ENCODE data around the gene PRAF2.
A peak's percentile ranks its signal among the peaks of the same experiment; 100 is the strongest.

The PRAF2 gene

DNA sequence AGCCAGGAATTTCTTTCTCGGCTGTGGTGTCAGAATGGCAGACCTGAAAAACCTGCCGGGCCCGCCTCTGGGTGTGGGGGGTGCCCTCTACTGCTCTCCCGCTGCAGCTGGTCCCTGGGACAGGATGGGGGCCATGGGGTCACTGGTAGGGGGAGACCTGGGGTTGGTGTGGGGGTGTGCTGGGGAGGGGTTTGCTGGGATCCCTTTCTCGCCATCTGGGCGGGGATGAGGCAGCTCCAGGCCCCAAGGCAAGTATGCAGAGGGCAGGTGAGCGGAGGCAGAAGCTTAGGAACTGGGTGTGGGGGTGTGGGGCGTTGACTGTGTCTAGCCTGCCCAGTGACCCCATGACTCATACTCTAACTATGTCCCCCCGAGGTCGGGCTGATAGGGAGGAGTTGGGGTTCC, 14.1 kb downstream of the PRAF2 start:
- peaks cover 14% of the 10 kb centered on the region for H3K4me1 ChIP-seq (ENCODE audit: insufficient read depth, insufficient read length)
- peak overlapping the region; percentile 58 for H3K4me3 ChIP-seq (ENCODE audit: insufficient read length, low read depth)
- no peak for DNase-seq (ENCODE audit: low read depth, low spot score)
- H3K9ac ChIP-seq (ENCODE audit: insufficient read length, low read depth), result peak overlapping the region; percentile 81
- TF ChIP-seq YY1 (IDR thresholded peaks at IDR 0.05; ENCODE audit: insufficient read depth, insufficient read length), result no peak
- TF ChIP-seq ZNF274 (IDR thresholded peaks at IDR 0.05; ENCODE audit: low read depth, low read length), result no peak
- no peak for TF ChIP-seq SUZ12 (IDR thresholded peaks at IDR 0.05; ENCODE audit: extremely low read depth, insufficient read depth, insufficient read length)
- no peaks in the 10 kb centered on the region for H3K27me3 ChIP-seq (ENCODE audit: insufficient read depth, insufficient read length)
- no peaks in the 10 kb centered on the region for H3K9me3 ChIP-seq (ENCODE audit: insufficient read depth, low read length)
- H3K36me3 ChIP-seq (ENCODE audit: insufficient read depth, insufficient read length, low read length), result peaks cover 34% of the 10 kb centered on the region

DNA sequence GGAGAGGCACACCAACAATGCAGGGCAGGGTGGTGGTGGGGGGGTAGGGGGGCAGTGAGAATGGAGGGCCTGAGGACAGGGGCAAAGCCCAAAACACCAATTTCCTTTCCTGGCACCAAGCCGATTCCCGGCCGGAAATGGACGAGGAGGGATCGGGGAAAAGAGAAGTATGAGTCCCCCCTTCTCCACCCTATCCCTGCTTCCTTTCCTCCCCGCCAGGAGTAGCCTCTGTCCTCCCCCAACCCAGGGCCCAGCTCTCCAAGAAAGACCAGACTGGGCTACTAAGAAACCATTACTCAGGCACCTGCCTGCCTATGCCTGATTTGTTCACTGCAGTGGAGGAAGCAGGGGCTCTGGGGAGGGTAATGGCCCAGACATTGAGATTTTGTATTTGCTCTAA, 14.6 kb downstream of the PRAF2 start:
- peak overlapping the region; percentile 81 for H3K9ac ChIP-seq (ENCODE audit: insufficient read length, low read depth)
- DNase-seq (ENCODE audit: low read depth, low spot score), result no peak

DNA sequence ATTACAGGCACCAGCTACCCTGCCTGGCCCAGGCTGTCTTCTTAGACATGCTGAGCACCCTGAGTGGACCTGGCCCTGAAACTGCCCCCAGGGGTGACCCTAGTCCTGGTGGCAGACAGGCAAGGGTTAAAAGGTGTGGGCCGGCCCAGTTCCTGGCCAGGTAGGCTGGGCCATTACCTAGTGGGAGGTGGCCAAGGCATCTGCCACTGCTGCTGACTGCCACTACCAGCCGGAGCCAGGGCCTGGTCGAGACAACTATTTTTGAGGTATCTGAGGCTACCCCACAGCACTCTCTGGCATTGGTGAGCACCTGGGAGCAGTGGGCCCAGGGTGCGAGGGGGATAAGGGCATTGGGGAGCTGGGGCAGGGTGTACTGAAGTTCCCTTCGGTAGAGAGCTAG, 15.0 kb downstream of the PRAF2 start, which contains the start of gene CCDC120:
TSS of gene CCDC120 (plus strand) at position 206 of the 400 bp plus-strand sequence. CDS start 3,043 bp downstream, outside the sequence.
- no peaks in the 10 kb centered on the region for H3K9me3 ChIP-seq (ENCODE audit: insufficient read depth, low read length)
- TF ChIP-seq SUZ12 (IDR thresholded peaks at IDR 0.05; ENCODE audit: extremely low read depth, insufficient read depth, insufficient read length), result no peak
- TF ChIP-seq ZNF274 (IDR thresholded peaks at IDR 0.05; ENCODE audit: low read depth, low read length), result no peak
- TF ChIP-seq YY1 (IDR thresholded peaks at IDR 0.05; ENCODE audit: insufficient read depth, insufficient read length), result no peak
- H3K4me1 ChIP-seq (ENCODE audit: insufficient read depth, insufficient read length), result peaks cover 17% of the 10 kb centered on the region
- H3K27me3 ChIP-seq (ENCODE audit: insufficient read depth, insufficient read length), result no peaks in the 10 kb centered on the region
- no peak for DNase-seq (ENCODE audit: low read depth, low spot score)
- peak within 1 kb of the TSS; percentile 58 for H3K4me3 ChIP-seq (ENCODE audit: insufficient read length, low read depth)
- peaks cover 25% of the 10 kb centered on the region for H3K36me3 ChIP-seq (ENCODE audit: insufficient read depth, insufficient read length, low read length)
- H3K9ac ChIP-seq (ENCODE audit: insufficient read length, low read depth), result peak within 1 kb of the TSS; percentile 81

More for the DNA sequence above, 14.6 kb downstream of the PRAF2 start:
- H3K4me3 ChIP-seq (ENCODE audit: insufficient read length, low read depth), result peak overlapping the region; percentile 58
- no peaks in the 10 kb centered on the region for H3K9me3 ChIP-seq (ENCODE audit: insufficient read depth, low read length)
- no peaks in the 10 kb centered on the region for H3K27me3 ChIP-seq (ENCODE audit: insufficient read depth, insufficient read length)
- TF ChIP-seq YY1 (IDR thresholded peaks at IDR 0.05; ENCODE audit: insufficient read depth, insufficient read length) (no peak), ZNF274 (IDR thresholded peaks at IDR 0.05; ENCODE audit: low read depth, low read length) (no peak), SUZ12 (IDR thresholded peaks at IDR 0.05; ENCODE audit: extremely low read depth, insufficient read depth, insufficient read length) (no peak)
- H3K36me3 ChIP-seq (ENCODE audit: insufficient read depth, insufficient read length, low read length), result peaks cover 29% of the 10 kb centered on the region
- H3K4me1 ChIP-seq (ENCODE audit: insufficient read depth, insufficient read length), result peaks cover 14% of the 10 kb centered on the region

GRCh38 chrX:49054073-49054762, 19.6 kb downstream of the PRAF2 start:
- H3K9ac ChIP-seq (ENCODE audit: insufficient read length, low read depth), result peak overlapping the region; percentile 79

GRCh38 chrX:49053223-49054072, 20.4 kb downstream of the PRAF2 start:
- no peaks in the 10 kb centered on the region for H3K9me3 ChIP-seq (ENCODE audit: insufficient read depth, low read length)
- H3K4me3 ChIP-seq (ENCODE audit: insufficient read length, low read depth), result peak overlapping the region; percentile 60
- TF ChIP-seq ZNF274 (IDR thresholded peaks at IDR 0.05; ENCODE audit: low read depth, low read length), result no peak
- TF ChIP-seq SUZ12 (IDR thresholded peaks at IDR 0.05; ENCODE audit: extremely low read depth, insufficient read depth, insufficient read length), result no peak
- no peak for TF ChIP-seq YY1 (IDR thresholded peaks at IDR 0.05; ENCODE audit: insufficient read depth, insufficient read length)
- H3K9ac ChIP-seq (ENCODE audit: insufficient read length, low read depth), result peak overlapping the region; percentile 79
- H3K27me3 ChIP-seq (ENCODE audit: insufficient read depth, insufficient read length), result no peaks in the 10 kb centered on the region
- H3K4me1 ChIP-seq (ENCODE audit: insufficient read depth, insufficient read length), result peaks cover 3% of the 10 kb centered on the region
- DNase-seq (ENCODE audit: low read depth, low spot score), result peak; percentile 70
- H3K36me3 ChIP-seq (ENCODE audit: insufficient read depth, insufficient read length, low read length), result no peaks in the 10 kb centered on the region

More at GRCh38 chrX:49054073-49054762, 19.6 kb downstream of the PRAF2 start:
- Histone ChIP-seq H3K9me3 (ENCODE audit: insufficient read depth, low read length) (no peaks in the 10 kb centered on the region), H3K4me3 (ENCODE audit: insufficient read length, low read depth) (peak overlapping the region; percentile 60), H3K36me3 (ENCODE audit: insufficient read depth, insufficient read length, low read length) (no peaks in the 10 kb centered on the region), H3K4me1 (ENCODE audit: insufficient read depth, insufficient read length) (peaks cover 3% of the 10 kb centered on the region), H3K27me3 (ENCODE audit: insufficient read depth, insufficient read length) (no peaks in the 10 kb centered on the region)
- no peak for TF ChIP-seq ZNF274 (IDR thresholded peaks at IDR 0.05; ENCODE audit: low read depth, low read length)
- no peak for TF ChIP-seq YY1 (IDR thresholded peaks at IDR 0.05; ENCODE audit: insufficient read depth, insufficient read length)
- TF ChIP-seq SUZ12 (IDR thresholded peaks at IDR 0.05; ENCODE audit: extremely low read depth, insufficient read depth, insufficient read length), result no peak
- no peak for DNase-seq (ENCODE audit: low read depth, low spot score)

GRCh38 chrX:49043987-49044281, 29.9 kb downstream of the PRAF2 start:
- peaks cover 7% of the 10 kb centered on the region for H3K4me1 ChIP-seq (ENCODE audit: insufficient read depth, insufficient read length)
- H3K9ac ChIP-seq (ENCODE audit: insufficient read length, low read depth), result peak overlapping the region; percentile 44
- no peak for DNase-seq (ENCODE audit: low read depth, low spot score)
- H3K27me3 ChIP-seq (ENCODE audit: insufficient read depth, insufficient read length), result no peaks in the 10 kb centered on the region
- H3K4me3 ChIP-seq (ENCODE audit: insufficient read length, low read depth), result peak overlapping the region; percentile 41
- H3K9me3 ChIP-seq (ENCODE audit: insufficient read depth, low read length), result no peaks in the 10 kb centered on the region
- no peak for TF ChIP-seq ZNF274 (IDR thresholded peaks at IDR 0.05; ENCODE audit: low read depth, low read length)
- TF ChIP-seq SUZ12 (IDR thresholded peaks at IDR 0.05; ENCODE audit: extremely low read depth, insufficient read depth, insufficient read length), result no peak
- TF ChIP-seq YY1 (IDR thresholded peaks at IDR 0.05; ENCODE audit: insufficient read depth, insufficient read length), result no peak
- H3K36me3 ChIP-seq (ENCODE audit: insufficient read depth, insufficient read length, low read length), result peaks cover 7% of the 10 kb centered on the region
